Karpas-422 (cell line): ENCODE measurements around the gene RIN1. TPM values are rescaled to one million over a fixed set of nuclear protein-coding genes. Genes with fewer than 3 reads are reported as not detected.
"Not testable (repeated sequence)": the region's sequence is repeated elsewhere in the genome, so short reads cannot be mapped to it uniquely, and the experiment has no call there.

Experiments
- DNase-seq: peaks from one replicate; pipeline ENCODE4 v3.0.0-alpha.2; 2015
- H2AFZ ChIP-seq: fragments of 200-600 bp; sonication (generic); 2 replicates; pipeline ENCODE4 v1.6.1; 2014; ENCODE audit warnings: antibody characterized with exemption, low read length, mixed read lengths
- H3K27ac ChIP-seq: fragments of 200-600 bp; sonication (generic); 2 replicates; pipeline ENCODE4 v1.5.1; 2014; ENCODE audit warnings: mild to moderate bottlenecking, low read length, moderate library complexity
- H3K27me3 ChIP-seq: fragments of 200-600 bp; sonication (generic); 2 replicates; pipeline ENCODE4 v1.6.1; 2014; ENCODE audit warnings: low read length, mixed read lengths
- H3K36me3 ChIP-seq: fragments of 200-600 bp; sonication (generic); 2 replicates; pipeline ENCODE4 v1.6.1; 2014; ENCODE audit warnings: low read length, mixed read lengths; ENCODE audit not compliant: insufficient read depth
- H3K4me1 ChIP-seq: fragments of 200-600 bp; sonication (generic); 2 replicates; pipeline ENCODE4 v1.6.1; 2014; ENCODE audit warnings: mild to moderate bottlenecking, low read length, mixed read lengths
- H3K4me2 ChIP-seq: fragments of 200-600 bp; sonication (generic); 2 replicates; pipeline ENCODE4 v1.6.1; 2014; ENCODE audit warnings: low read length, low read depth, mild to moderate bottlenecking; ENCODE audit not compliant: poor library complexity, severe bottlenecking
- H3K4me3 ChIP-seq: fragments of 200-600 bp; sonication (generic); 2 replicates; pipeline ENCODE4 v1.5.1; 2014; ENCODE audit warnings: mild to moderate bottlenecking, antibody characterized with exemption, low read length, mixed read lengths
- H3K79me2 ChIP-seq: fragments of 200-600 bp; sonication (generic); 2 replicates; pipeline ENCODE4 v1.6.1; 2014; ENCODE audit warnings: mild to moderate bottlenecking, low read length, mixed read lengths
- H3K9ac ChIP-seq: fragments of 200-600 bp; sonication (generic); 2 replicates; pipeline ENCODE4 v1.6.0; 2014; ENCODE audit warnings: low read length
- H3K9me2 ChIP-seq: fragments of 200-600 bp; sonication (generic), shearing (Covaris generic); replicated peaks from 2 replicates; pipeline ENCODE4 v1.6.0; 2014; ENCODE audit warnings: mild to moderate bottlenecking, low read length, moderate library complexity; ENCODE audit not compliant: insufficient read depth
- H3K9me3 ChIP-seq: fragments of 300-700, 200-600 bp; sonication (generic); 2 replicates; pipeline ENCODE4 v1.6.1; 2014; ENCODE audit warnings: low read length, mixed read lengths
- H4K20me1 ChIP-seq: fragments of 200-600 bp; sonication (generic); 2 replicates; pipeline ENCODE4 v1.6.1; 2014; ENCODE audit warnings: mild to moderate bottlenecking, antibody characterized with exemption, low read length, low read depth; ENCODE audit not compliant: insufficient read depth
- total RNA-seq: library from RNA; depleted of rRNA; stranded (reverse); fragments of >200 nt; shearing (Covaris generic); gene quantifications from 2 replicates; pipeline ENCODE4 v1.2.3, GENCODE V29; 2014; ENCODE audit warnings: low replicate concordance

The RIN1 gene
- total RNA-seq, 1 experiment from 2014 or later = 0.78 TPM

- Histone ChIP-seq H2AFZ (no peak overlapping the region), H4K20me1 (no peaks in the 10 kb centered on the region), H3K9ac (no peak overlapping the region), H3K27ac (no peak overlapping the region), H3K27me3 (no peaks in the 10 kb centered on the region), H3K4me1 (peaks cover 48% of the 10 kb centered on the region), H3K79me2 (no peaks in the 10 kb centered on the region), H3K4me3 (no peak overlapping the region), H3K4me2 (no peak overlapping the region), H3K36me3 (no peaks in the 10 kb centered on the region), H3K9me3 (no peaks in the 10 kb centered on the region), H3K9me2 (no peaks in the 10 kb centered on the region)
- DNase-seq = no peak
These were observed 22.1 kb downstream of the RIN1 start for GRCh38 chr11:66314186-66314501.

DNA sequence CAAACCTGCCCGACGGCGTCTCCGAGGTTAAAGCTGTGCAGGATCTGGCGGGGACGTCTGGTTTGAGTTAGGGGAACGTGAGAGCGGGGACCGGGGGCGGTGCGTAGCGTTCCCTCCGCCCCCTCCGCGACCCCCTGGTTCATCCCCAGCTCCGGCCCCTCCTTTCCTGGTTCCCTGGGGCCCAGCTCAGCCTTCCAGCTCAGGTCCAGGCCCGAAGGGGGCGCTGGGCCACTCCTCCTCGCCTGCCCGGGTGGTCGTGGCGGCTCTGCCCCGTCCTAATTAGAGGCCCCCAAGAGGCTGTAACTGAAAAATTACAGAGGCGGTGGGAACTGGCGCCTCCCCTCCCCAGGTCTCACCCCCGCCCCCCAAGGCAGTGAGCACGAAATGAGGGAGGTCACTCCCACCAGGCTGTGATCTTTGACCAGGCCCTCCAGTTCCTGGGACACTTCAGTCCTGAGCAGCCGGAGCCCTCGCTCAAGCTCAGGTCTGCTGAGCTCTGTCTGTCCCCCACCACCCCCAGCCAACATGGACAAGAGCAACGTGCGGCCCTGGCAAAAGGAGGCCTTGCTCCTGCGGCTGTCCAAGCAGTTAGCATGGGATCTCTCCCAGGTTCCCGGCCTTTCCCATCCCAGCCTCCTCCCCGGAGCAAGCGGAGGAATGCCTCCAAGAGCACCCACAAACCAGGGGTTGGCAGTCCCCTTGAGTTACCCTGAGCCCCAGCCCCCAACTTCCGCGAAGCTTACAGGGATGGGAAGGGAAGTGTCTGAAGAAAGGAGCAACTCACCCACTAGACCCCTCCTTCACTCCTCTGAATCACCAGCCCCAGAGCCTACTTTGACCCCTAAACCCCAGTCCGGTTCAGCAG lies 22.7 kb downstream of the RIN1 start:
- Histone ChIP-seq H3K4me3 (peak overlapping the region; percentile 48; the same call in 1 of the 2 replicates), H3K36me3 (no peaks in the 10 kb centered on the region), H2AFZ (no peak overlapping the region), H3K4me2 (peak overlapping the region; percentile 65), H4K20me1 (no peaks in the 10 kb centered on the region), H3K4me1 (peaks cover 43% of the 10 kb centered on the region), H3K9me3 (no peaks in the 10 kb centered on the region), H3K27ac (no peak overlapping the region), H3K9ac (peak overlapping the region; percentile 52), H3K9me2 (no peaks in the 10 kb centered on the region), H3K27me3 (no peaks in the 10 kb centered on the region), H3K79me2 (no peaks in the 10 kb centered on the region)
- no peak for DNase-seq

GRCh38 chr11:66312549-66313320 lies 23.5 kb downstream of the RIN1 start:
- Histone ChIP-seq H3K36me3 (no peaks in the 10 kb centered on the region), H3K79me2 (no peaks in the 10 kb centered on the region), H2AFZ (no peak overlapping the region), H3K9me3 (no peaks in the 10 kb centered on the region), H3K27me3 (no peaks in the 10 kb centered on the region), H3K9me2 (no peaks in the 10 kb centered on the region), H4K20me1 (no peaks in the 10 kb centered on the region), H3K4me1 (peaks cover 34% of the 10 kb centered on the region), H3K9ac (peak overlapping the region; percentile 65), H3K27ac (peak overlapping the region; percentile 62), H3K4me3 (peak overlapping the region; percentile 65), H3K4me2 (peak overlapping the region; percentile 78)
- peak; percentile 99 for DNase-seq

- Histone ChIP-seq H3K4me2 (peak overlapping the region; percentile 78), H2AFZ (peak overlapping the region; percentile 93), H3K9me3 (no peaks in the 10 kb centered on the region), H3K27me3 (no peaks in the 10 kb centered on the region), H3K79me2 (no peaks in the 10 kb centered on the region), H3K36me3 (no peaks in the 10 kb centered on the region), H3K9me2 (no peaks in the 10 kb centered on the region), H3K27ac (peak overlapping the region; percentile 62), H3K4me3 (peak overlapping the region; percentile 65), H3K9ac (peak overlapping the region; percentile 65), H4K20me1 (no peaks in the 10 kb centered on the region), H3K4me1 (peaks cover 28% of the 10 kb centered on the region)
- peak; percentile 98 for DNase-seq
These were observed 24.2 kb downstream of the RIN1 start for GRCh38 chr11:66311965-66312548.

DNA sequence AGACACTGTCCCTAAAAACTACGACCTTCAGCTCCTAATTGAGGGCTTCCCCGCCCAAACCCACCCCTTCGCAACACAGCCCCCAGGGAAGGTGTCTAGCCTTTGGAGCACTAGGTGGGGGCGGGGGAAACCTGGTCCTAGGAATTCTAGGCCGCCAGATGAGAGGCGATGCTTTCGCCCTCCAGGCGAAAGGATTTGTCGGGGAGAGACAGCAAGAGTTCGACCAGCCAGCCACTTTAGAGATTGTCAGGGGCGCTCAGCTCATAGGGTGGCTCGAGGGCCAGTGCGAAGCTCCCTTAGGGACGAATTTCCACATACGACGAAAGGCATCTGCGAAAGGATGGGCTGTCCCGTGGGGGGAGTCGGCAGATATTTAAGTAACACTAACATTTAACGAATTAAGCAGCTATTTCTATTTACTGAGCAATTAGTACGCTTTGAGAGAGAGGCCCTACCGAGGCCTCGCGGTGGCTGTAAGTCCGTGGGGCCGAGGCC lies 24.7 kb downstream of the RIN1 start:
- no peaks in the 10 kb centered on the region for H3K9me3 ChIP-seq
- H4K20me1 ChIP-seq = no peaks in the 10 kb centered on the region
- peak overlapping the region; percentile 78 for H3K4me2 ChIP-seq
- H3K27ac ChIP-seq = peak overlapping the region; percentile 62
- peaks cover 24% of the 10 kb centered on the region for H3K4me1 ChIP-seq
- H3K27me3 ChIP-seq = no peaks in the 10 kb centered on the region
- peak overlapping the region; percentile 93 for H2AFZ ChIP-seq
- H3K79me2 ChIP-seq = no peaks in the 10 kb centered on the region
- H3K9me2 ChIP-seq = no peaks in the 10 kb centered on the region
- H3K9ac ChIP-seq = peak overlapping the region; percentile 65
- peak overlapping the region; percentile 65; the same call in 1 of the 2 replicates for H3K4me3 ChIP-seq
- DNase-seq = no peak
- no peaks in the 10 kb centered on the region for H3K36me3 ChIP-seq

GRCh38 chr11:66310803-66311440 lies 25.3 kb downstream of the RIN1 start:
- not testable (repeated sequence) for H3K9me2 ChIP-seq, H3K36me3 ChIP-seq, H3K4me3 ChIP-seq, H2AFZ ChIP-seq, DNase-seq, H3K9me3 ChIP-seq, H3K27ac ChIP-seq, H3K79me2 ChIP-seq, H3K4me2 ChIP-seq, H3K27me3 ChIP-seq, H4K20me1 ChIP-seq
- H3K4me1 ChIP-seq = peaks cover 24% of the 10 kb centered on the region
- 0 out of 2 replicates have a peak overlapping the region, but pooled peaks have one; percentile 65 for H3K9ac ChIP-seq

DNA sequence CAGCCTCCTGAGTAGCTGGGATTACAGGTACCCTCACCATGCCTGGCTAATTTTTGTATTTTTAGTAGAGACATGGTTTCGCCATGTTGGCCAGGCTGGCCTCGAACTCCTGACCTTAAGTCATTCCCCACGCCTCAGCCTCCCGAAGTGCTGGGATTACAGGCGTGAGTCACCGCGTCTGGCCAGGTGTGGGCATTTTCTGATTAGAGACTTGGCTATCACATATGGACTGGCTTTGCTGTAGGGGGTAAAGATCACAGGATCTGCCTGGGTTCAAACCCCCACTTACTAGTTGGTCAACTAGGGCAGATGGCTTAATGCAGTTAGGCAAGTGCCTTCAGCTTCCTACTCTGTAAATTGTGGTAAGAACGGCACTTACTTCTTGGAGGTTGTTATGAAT lies 25.9 kb downstream of the RIN1 start:
- DNase-seq = no peak
- no peak overlapping the region for H3K4me3 ChIP-seq
- no peak overlapping the region for H2AFZ ChIP-seq
- no peak overlapping the region for H3K4me2 ChIP-seq
- no peaks in the 10 kb centered on the region for H4K20me1 ChIP-seq
- no peaks in the 10 kb centered on the region for H3K79me2 ChIP-seq
- no peaks in the 10 kb centered on the region for H3K9me3 ChIP-seq
- no peak overlapping the region for H3K9ac ChIP-seq
- H3K9me2 ChIP-seq = no peaks in the 10 kb centered on the region
- H3K4me1 ChIP-seq = peaks cover 24% of the 10 kb centered on the region
- H3K27me3 ChIP-seq = no peaks in the 10 kb centered on the region
- no peak overlapping the region for H3K27ac ChIP-seq
- H3K36me3 ChIP-seq = no peaks in the 10 kb centered on the region
